HG03196 (cell line): Measurements from ENCODE around the gene BRDT.

Experiments used
- ATAC-seq: cut with Tn5 transposase; IDR thresholded peaks from one replicate; pipeline ENCODE4 v1.9.1; 2021; ENCODE audit not compliant: unreplicated experiment

Gene BRDT

GRCh38 chr1:91949356-91949699 is at the start of gene BRDT:
TSS of gene BRDT (plus strand) at chr1:91949401. CDS start at chr1:91962755, 13,354 bp downstream.
- ATAC-seq: no peak

GRCh38 chr1:91900562-91900961 is 48.6 kb upstream of the BRDT start:
- ATAC-seq: no peak

- ATAC-seq: no peak
These were observed 48.0 kb upstream of the BRDT start for GRCh38 chr1:91901231-91901630.

GRCh38 chr1:91912266-91912665 is 36.9 kb upstream of the BRDT start:
- no peak for ATAC-seq

GRCh38 chr1:91913018-91913417 is 36.2 kb upstream of the BRDT start:
- no peak for ATAC-seq

- ATAC-seq: no peak
These were observed 33.2 kb upstream of the BRDT start for GRCh38 chr1:91916046-91916445.

- no peak for ATAC-seq
These were observed 32.3 kb upstream of the BRDT start for GRCh38 chr1:91916811-91917460.

- no peak for ATAC-seq
These were observed 29.2 kb upstream of the BRDT start for GRCh38 chr1:91919962-91920361.

GRCh38 chr1:91924146-91924545 is 25.1 kb upstream of the BRDT start:
- ATAC-seq: no peak

- ATAC-seq: no peak
These were observed 23.4 kb upstream of the BRDT start for GRCh38 chr1:91925644-91926435.

- no peak for ATAC-seq
These were observed 21.2 kb upstream of the BRDT start for GRCh38 chr1:91928026-91928425.

GRCh38 chr1:91929250-91929649 is 20.0 kb upstream of the BRDT start:
- ATAC-seq: no peak

GRCh38 chr1:91937613-91938012 is 11.6 kb upstream of the BRDT start:
- ATAC-seq: no peak

GRCh38 chr1:91940496-91940895 is 8.7 kb upstream of the BRDT start:
- ATAC-seq: no peak

- ATAC-seq: no peak
These were observed 5.1 kb upstream of the BRDT start for GRCh38 chr1:91944087-91944486.

- ATAC-seq: no peak
These were observed 1.1 kb upstream of the BRDT start for GRCh38 chr1:91948097-91948496.

- no peak for ATAC-seq
These were observed 473 bp upstream of the BRDT start for GRCh38 chr1:91948501-91949355.

- ATAC-seq: no peak
These were observed 3.0 kb downstream of the BRDT start for GRCh38 chr1:91952187-91952586.

- ATAC-seq: no peak
These were observed 9.7 kb downstream of the BRDT start for GRCh38 chr1:91958926-91959325.

- no peak for ATAC-seq
These were observed 19.1 kb downstream of the BRDT start for GRCh38 chr1:91968334-91968733.

- no peak for ATAC-seq
These were observed 30.2 kb downstream of the BRDT start for GRCh38 chr1:91979383-91979782.

- no peak for ATAC-seq
These were observed 31.5 kb downstream of the BRDT start for GRCh38 chr1:91980663-91981062.
